Type B pancreatic cell (in vitro differentiated cells): ENCODE results near the gene DUS3L. TPM values are rescaled to one million over a fixed set of nuclear protein-coding genes. Genes with fewer than 3 reads are reported as not detected.

ENCODE experiments used
- DNase-seq: peaks from one replicate; pipeline ENCODE4 v3.0.0; 2021; ENCODE audit warnings: mixed read lengths; ENCODE audit not compliant: unreplicated experiment; ENCODE audit errors: extremely low spot score
- H3K27ac Mint-ChIP-seq: 2 replicates; pipeline ENCODE4 v1.8.0; 2021; ENCODE audit warnings: mild to moderate bottlenecking, mixed read lengths
- H3K27me3 Mint-ChIP-seq: 2 replicates; pipeline ENCODE4 v1.8.0; 2021; ENCODE audit warnings: mixed read lengths
- H3K36me3 Mint-ChIP-seq: 2 replicates; pipeline ENCODE4 v1.8.0; 2021; ENCODE audit warnings: mixed read lengths
- H3K4me1 Mint-ChIP-seq: one replicate; pipeline ENCODE4 v1.8.0; 2021; ENCODE audit warnings: mixed read lengths; ENCODE audit not compliant: unreplicated experiment
- H3K4me3 Mint-ChIP-seq: 2 replicates; pipeline ENCODE4 v1.8.0; 2021; ENCODE audit warnings: mild to moderate bottlenecking, mixed read lengths
- H3K9me3 Mint-ChIP-seq: 2 replicates; pipeline ENCODE4 v1.8.0; 2021; ENCODE audit warnings: mixed read lengths
- CTCF ChIP-seq: fragments of 200-600 bp; sonication (generic); conservative IDR thresholded peaks from 2 replicates; pipeline ENCODE4 v1.5.0; 2021; ENCODE audit warnings: antibody characterized with exemption, mild to moderate bottlenecking
- total RNA-seq: library from RNA; stranded (reverse); gene quantifications from 2 replicates; pipeline ENCODE4 v1.2.1, GENCODE V29; 2021; ENCODE audit warnings: low replicate concordance

DUS3L gene
- total RNA-seq, 1 donor from 2014 or later: 38.6 TPM

DNA sequence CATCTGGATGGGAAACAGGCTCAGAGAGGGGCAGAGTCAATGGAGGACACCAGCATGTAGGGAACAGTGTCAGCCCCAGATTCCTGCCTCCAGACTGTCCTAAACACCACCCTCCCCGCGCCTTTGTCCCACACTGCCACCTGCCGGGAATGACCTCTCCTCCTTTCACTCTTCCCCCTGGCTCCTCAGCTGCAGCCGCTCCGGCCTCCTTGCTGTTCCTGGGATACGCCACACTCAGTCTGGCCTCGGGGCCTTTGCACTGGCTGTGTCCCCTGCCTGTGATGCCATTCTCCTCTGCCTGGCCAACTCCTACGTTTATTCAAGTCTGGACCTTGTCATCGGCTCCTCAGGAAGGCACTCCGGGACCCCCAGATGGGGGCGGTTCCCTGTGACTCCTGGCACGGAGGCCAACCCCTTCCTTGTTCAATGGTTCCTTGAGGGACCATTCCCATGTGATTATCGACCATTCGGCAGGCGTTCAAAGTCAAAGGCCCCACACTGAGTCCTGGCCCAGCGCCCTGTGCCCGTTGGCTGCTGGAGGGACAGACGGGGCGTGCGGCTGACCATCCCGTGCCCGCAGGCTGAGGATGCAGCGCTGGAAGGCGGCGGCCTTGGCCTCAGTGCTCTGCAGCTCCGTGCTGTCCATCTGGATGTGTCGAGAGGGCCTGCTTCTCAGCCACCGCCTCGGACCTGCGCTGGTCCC is 32.8 kb upstream of the DUS3L start:
- DNase-seq: no peak
- H3K27ac Mint-ChIP-seq: no peak overlapping the region

GRCh38 chr19:5822181-5822844 is 31.4 kb upstream of the DUS3L start:
- no peak overlapping the region for H3K4me3 Mint-ChIP-seq
- H3K9me3 Mint-ChIP-seq: no peaks in the 10 kb centered on the region
- no peak overlapping the region for H3K27ac Mint-ChIP-seq
- no peaks in the 10 kb centered on the region for H3K36me3 Mint-ChIP-seq
- peaks cover 3% of the 10 kb centered on the region for H3K4me1 Mint-ChIP-seq
- no peak for DNase-seq
- H3K27me3 Mint-ChIP-seq: no peaks in the 10 kb centered on the region
- no peak for TF ChIP-seq CTCF

More for the DNA sequence above, 32.8 kb upstream of the DUS3L start:
- no peaks in the 10 kb centered on the region for H3K9me3 Mint-ChIP-seq
- H3K27me3 Mint-ChIP-seq: no peaks in the 10 kb centered on the region
- no peak overlapping the region for H3K4me3 Mint-ChIP-seq
- peak; percentile 25 for TF ChIP-seq CTCF
- H3K4me1 Mint-ChIP-seq: no peaks in the 10 kb centered on the region
- H3K36me3 Mint-ChIP-seq: no peaks in the 10 kb centered on the region

DNA sequence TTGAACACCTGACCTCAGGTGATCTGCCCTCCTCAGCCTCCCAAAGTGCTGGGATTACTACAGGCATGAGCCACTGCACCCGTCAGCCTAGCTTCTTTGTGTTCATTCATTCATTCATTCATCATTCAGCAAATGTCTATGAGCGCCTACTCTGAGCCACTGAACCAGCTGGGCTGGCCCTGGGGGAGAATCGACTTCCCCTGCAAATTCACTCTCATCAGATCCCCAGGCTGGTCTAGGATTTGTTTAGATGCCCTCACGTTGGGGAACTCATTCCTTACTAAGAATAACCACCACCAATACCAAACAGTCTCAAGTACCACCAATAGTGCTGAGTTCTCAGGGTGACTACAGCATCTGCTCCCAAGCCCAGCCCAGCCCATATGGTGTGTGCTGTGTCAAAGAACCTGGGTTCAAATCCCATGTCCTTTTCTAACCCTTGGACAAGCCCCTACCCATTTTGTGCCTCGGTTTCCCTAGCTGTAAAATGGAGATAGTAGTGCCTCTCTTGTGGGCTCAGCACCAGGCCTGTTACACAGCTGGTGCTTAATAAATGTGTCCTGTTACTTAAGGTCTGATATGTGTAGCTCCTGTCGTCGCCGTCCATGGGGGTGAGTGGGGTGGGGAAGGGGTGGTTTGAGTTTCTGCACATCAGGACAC is 30.7 kb upstream of the DUS3L start:
- Mint-ChIP-seq H3K4me1 (peaks cover 3% of the 10 kb centered on the region), H3K36me3 (no peaks in the 10 kb centered on the region), H3K4me3 (no peak overlapping the region), H3K27me3 (peaks cover 3% of the 10 kb centered on the region), H3K27ac (no peak overlapping the region), H3K9me3 (no peaks in the 10 kb centered on the region)
- DNase-seq: no peak
- TF ChIP-seq CTCF: no peak

DNA sequence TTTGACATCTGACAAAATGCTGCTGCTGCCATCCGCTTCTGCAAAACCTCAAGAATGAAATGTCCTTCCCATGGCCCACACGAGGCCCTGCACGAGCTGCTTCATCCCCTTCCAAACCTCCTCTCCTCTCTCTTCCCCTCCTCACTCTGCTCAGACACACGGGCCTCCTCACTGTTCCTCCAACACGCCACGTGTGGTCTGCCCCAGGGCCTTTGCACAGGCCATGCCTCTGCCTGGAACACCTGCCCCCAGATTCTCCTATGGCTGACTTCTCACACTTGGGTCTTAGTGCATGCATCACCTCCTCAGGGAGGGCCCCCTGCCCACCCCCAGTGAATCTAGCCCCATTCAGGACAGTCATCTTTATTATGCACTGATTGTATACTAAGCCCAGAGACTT is 29.8 kb upstream of the DUS3L start:
- no peak for TF ChIP-seq CTCF
- peaks cover 3% of the 10 kb centered on the region for H3K4me1 Mint-ChIP-seq
- H3K27me3 Mint-ChIP-seq: peaks cover 8% of the 10 kb centered on the region
- no peak overlapping the region for H3K27ac Mint-ChIP-seq
- H3K9me3 Mint-ChIP-seq: no peaks in the 10 kb centered on the region
- no peaks in the 10 kb centered on the region for H3K36me3 Mint-ChIP-seq
- H3K4me3 Mint-ChIP-seq: no peak overlapping the region
- no peak for DNase-seq

DNA sequence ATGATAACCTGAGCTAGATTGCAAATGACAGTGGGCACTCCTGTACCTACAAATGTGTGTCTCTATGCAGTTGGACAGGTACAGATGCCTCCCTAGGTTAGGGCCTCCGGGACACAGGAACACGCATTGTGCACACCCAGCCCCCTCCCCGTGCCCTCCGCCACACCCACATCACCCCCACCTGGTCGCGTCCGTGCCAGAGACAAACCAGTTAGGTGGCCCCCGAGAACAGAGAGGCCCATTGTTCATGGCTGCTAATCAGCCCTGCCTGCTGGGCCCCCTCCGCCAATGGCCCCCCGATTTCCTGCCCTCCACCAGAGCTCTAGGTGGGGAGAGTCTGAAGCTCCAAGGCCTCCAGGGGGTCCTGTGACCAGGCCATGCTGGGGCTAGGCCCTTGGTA is 27.6 kb upstream of the DUS3L start:
- no peak overlapping the region for H3K4me3 Mint-ChIP-seq
- no peak for TF ChIP-seq CTCF
- DNase-seq: no peak
- H3K4me1 Mint-ChIP-seq: peaks cover 3% of the 10 kb centered on the region
- H3K27ac Mint-ChIP-seq: no peak overlapping the region
- H3K36me3 Mint-ChIP-seq: no peaks in the 10 kb centered on the region
- H3K9me3 Mint-ChIP-seq: no peaks in the 10 kb centered on the region
- H3K27me3 Mint-ChIP-seq: peaks cover 8% of the 10 kb centered on the region
